Calu3 (cell line): ENCODE data around the gene LHX4. TPM values are rescaled to one million over a fixed set of nuclear protein-coding genes. Genes with fewer than 3 reads are reported as not detected.
A peak's percentile ranks its signal among the peaks of the same experiment; 100 is the strongest.

Experiments
- BruUV-seq: library from RNA; stranded (reverse); fragments of 400-500 nt; replicated peaks from 2 replicates; lab custom pipeline; 2021; lab: Mats Ljungman, UMichigan
- CTCF ChIA-PET: fragments of 300-600 bp; sonication (Branson Sonifier 250); formaldehyde crosslinking; loops from one replicate; lab custom pipeline; 2022; ENCODE audit warnings: antibody characterized with exemption; lab: Charles Lee
- DNase-seq: peaks from one replicate; pipeline ENCODE4 v3.0.0; 2022
- H3K27ac Mint-ChIP-seq: one replicate; pipeline ENCODE4 v1.8.0; 2022; ENCODE audit warnings: mixed read lengths; ENCODE audit not compliant: unreplicated experiment
- H3K27me3 Mint-ChIP-seq: one replicate; pipeline ENCODE4 v1.8.0; 2022; ENCODE audit warnings: mixed read lengths; ENCODE audit not compliant: unreplicated experiment
- H3K36me3 Mint-ChIP-seq: one replicate; pipeline ENCODE4 v1.8.0; 2022; ENCODE audit warnings: mild to moderate bottlenecking, moderate library complexity, mixed read lengths; ENCODE audit not compliant: insufficient read depth, unreplicated experiment
- H3K4me1 Mint-ChIP-seq: one replicate; pipeline ENCODE4 v1.8.0; 2022; ENCODE audit warnings: mild to moderate bottlenecking, low read depth, mixed read lengths; ENCODE audit not compliant: unreplicated experiment
- H3K4me3 Mint-ChIP-seq: one replicate; pipeline ENCODE4 v1.8.0; 2022; ENCODE audit warnings: mild to moderate bottlenecking, low read depth, moderate library complexity, mixed read lengths; ENCODE audit not compliant: unreplicated experiment
- H3K9me3 Mint-ChIP-seq: one replicate; pipeline ENCODE4 v1.8.0; 2022; ENCODE audit warnings: low read depth, mixed read lengths; ENCODE audit not compliant: unreplicated experiment
- intact Hi-C: fragments of 100-400 bp; cut with micrococcal nuclease; formaldehyde crosslinking; loops from one replicate; pipeline ENCODE4 v1.10.0; 2022; ENCODE audit not compliant: unreplicated experiment
- total RNA-seq: library from RNA; stranded (reverse); gene quantifications from 2 replicates; pipeline ENCODE4 v1.2.3, GENCODE V29; 2022
- TF ChIP-seq, protein P1 (sequence below): fragments of 200-600 bp; IDR thresholded peaks from one replicate; pipeline ENCODE4 v1.8.0; 2022; ENCODE audit warnings: antibody characterized with exemption; ENCODE audit not compliant: unreplicated experiment

Gene LHX4
- total RNA-seq, 1 experiment from 2014 or later = 0.19 TPM

DNA sequence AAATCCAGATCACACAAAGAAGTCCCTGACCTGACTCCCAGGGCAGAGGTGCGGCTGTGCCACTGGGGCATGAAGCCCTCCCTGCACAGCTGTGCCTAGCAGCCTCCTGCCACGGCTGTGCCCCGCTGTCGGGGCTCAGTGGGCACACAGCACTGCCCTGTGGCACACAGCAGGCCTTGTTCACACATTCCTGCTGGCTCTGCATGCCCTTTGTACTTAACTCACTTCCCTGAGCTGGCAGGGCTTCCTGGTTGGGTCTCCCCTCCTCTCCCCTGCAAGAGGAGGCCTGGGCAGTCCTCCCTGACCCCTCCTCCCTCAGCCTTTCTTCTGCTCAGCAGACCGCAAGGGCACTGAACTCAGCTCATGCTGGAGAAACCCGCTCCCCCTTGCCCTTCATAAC is 14.8 kb downstream of the LHX4 start:
- H3K27me3 Mint-ChIP-seq = peaks cover 31% of the 10 kb centered on the region
- H3K9me3 Mint-ChIP-seq = no peaks in the 10 kb centered on the region
- CTCF ChIA-PET = no interaction called here
- H3K4me3 Mint-ChIP-seq = no peak overlapping the region
- peaks cover 8% of the 10 kb centered on the region for H3K4me1 Mint-ChIP-seq
- TF ChIP-seq, protein P1, sequence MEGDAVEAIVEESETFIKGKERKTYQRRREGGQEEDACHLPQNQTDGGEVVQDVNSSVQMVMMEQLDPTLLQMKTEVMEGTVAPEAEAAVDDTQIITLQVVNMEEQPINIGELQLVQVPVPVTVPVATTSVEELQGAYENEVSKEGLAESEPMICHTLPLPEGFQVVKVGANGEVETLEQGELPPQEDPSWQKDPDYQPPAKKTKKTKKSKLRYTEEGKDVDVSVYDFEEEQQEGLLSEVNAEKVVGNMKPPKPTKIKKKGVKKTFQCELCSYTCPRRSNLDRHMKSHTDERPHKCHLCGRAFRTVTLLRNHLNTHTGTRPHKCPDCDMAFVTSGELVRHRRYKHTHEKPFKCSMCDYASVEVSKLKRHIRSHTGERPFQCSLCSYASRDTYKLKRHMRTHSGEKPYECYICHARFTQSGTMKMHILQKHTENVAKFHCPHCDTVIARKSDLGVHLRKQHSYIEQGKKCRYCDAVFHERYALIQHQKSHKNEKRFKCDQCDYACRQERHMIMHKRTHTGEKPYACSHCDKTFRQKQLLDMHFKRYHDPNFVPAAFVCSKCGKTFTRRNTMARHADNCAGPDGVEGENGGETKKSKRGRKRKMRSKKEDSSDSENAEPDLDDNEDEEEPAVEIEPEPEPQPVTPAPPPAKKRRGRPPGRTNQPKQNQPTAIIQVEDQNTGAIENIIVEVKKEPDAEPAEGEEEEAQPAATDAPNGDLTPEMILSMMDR = no peak
- H3K27ac Mint-ChIP-seq = no peak overlapping the region
- BruUV-seq = no TSS peak
- H3K36me3 Mint-ChIP-seq = no peaks in the 10 kb centered on the region
- intact Hi-C loops = no loop called here
- peak; percentile 60 for DNase-seq

DNA sequence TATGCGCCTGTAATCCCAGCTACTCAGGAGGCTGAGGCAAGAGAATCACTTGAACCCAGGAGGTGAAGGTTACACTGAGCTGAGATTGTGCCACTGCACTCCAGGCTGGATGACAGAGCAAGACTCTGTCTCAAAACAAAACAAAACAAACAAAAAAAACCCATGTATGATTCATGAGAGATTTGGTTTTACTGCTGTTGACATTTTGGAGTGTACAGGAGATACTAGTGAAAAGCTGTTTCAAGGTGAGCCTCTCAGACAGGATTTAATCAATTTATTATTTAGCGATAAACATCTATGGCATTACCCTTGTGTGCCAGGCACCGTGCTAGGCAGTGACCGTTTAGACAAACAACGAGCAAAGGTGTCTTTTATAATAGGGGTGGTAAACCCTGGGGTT is 16.5 kb downstream of the LHX4 start:
- no TSS peak for BruUV-seq
- H3K36me3 Mint-ChIP-seq = no peaks in the 10 kb centered on the region
- TF ChIP-seq, protein P1 = no peak
- H3K4me3 Mint-ChIP-seq = no peak overlapping the region
- H3K27ac Mint-ChIP-seq = no peak overlapping the region
- DNase-seq = no peak
- peaks cover 8% of the 10 kb centered on the region for H3K4me1 Mint-ChIP-seq
- H3K27me3 Mint-ChIP-seq = peaks cover 14% of the 10 kb centered on the region
- intact Hi-C loops = no loop called here
- CTCF ChIA-PET = no interaction called here
- no peaks in the 10 kb centered on the region for H3K9me3 Mint-ChIP-seq

DNA sequence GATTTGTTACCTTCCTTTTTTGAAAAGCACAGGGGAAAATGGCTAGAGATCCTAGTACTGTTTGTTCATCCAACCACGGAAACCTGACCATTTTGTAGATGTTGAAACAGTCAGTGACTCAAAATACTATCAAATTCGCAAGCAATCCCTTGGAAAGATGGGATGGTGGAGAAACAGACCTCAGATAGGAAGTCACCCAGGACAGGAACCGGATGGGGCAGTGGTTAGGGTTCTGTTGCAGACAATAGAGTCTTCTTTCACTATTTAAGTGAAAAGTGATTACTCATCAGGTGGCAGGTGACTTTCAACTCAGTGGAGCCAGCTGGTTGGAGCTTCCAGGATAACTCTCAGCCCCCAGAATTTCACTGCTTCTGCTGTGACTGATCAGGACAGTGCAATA is 17.0 kb downstream of the LHX4 start:
- BruUV-seq = no TSS peak
- TF ChIP-seq, protein P1 = no peak
- H3K27me3 Mint-ChIP-seq = peaks cover 9% of the 10 kb centered on the region
- H3K27ac Mint-ChIP-seq = no peak overlapping the region
- H3K4me3 Mint-ChIP-seq = no peak overlapping the region
- no peak for DNase-seq
- intact Hi-C loops = no loop called here
- H3K4me1 Mint-ChIP-seq = peaks cover 8% of the 10 kb centered on the region
- CTCF ChIA-PET = no interaction called here
- H3K9me3 Mint-ChIP-seq = no peaks in the 10 kb centered on the region
- H3K36me3 Mint-ChIP-seq = no peaks in the 10 kb centered on the region

DNA sequence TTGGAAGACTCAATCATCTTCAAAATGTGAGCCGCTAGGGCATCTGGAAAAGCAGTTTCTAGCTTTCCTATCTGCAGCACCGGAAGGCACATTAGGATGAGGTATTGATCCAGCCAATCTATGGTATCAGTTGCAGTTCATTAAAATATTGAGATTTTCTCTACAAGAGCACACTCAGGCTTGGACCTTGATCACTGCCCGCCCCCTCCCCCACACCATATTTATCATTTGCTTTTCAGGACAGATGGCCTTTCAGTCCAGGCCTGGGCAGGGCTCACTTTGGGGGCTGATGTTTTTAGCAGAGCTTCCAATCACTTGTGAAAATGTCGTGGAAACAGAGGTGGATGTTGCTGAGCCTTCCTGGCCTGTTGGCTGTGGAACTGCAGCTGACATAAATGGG is 17.5 kb downstream of the LHX4 start:
- H3K27ac Mint-ChIP-seq = no peak overlapping the region
- CTCF ChIA-PET = no interaction called here
- peaks cover 4% of the 10 kb centered on the region for H3K27me3 Mint-ChIP-seq
- BruUV-seq = no TSS peak
- intact Hi-C loops = no loop called here
- TF ChIP-seq, protein P1 = no peak
- peaks cover 8% of the 10 kb centered on the region for H3K4me1 Mint-ChIP-seq
- no peaks in the 10 kb centered on the region for H3K9me3 Mint-ChIP-seq
- H3K4me3 Mint-ChIP-seq = no peak overlapping the region
- DNase-seq = no peak
- no peaks in the 10 kb centered on the region for H3K36me3 Mint-ChIP-seq
